A172 (cell line): ENCODE results near the gene POMGNT2. TPM values are rescaled to one million over a fixed set of nuclear protein-coding genes. Genes with fewer than 3 reads are reported as not detected.

ENCODE experiments used
- DNase-seq: peaks from one replicate; pipeline ENCODE4 v3.0.0-alpha.2; 2015; ENCODE audit warnings: low spot score
- total RNA-seq: library from RNA; depleted of rRNA; stranded (reverse); fragments of >200 nt; shearing (Covaris generic); gene quantifications from 2 replicates; pipeline ENCODE4 v1.2.3, GENCODE V29; 2014

Gene POMGNT2
- total RNA-seq, 1 experiment from 2014 or later = 20.2 TPM

GRCh38 chr3:43102773-43103480 is 3.0 kb downstream of the POMGNT2 start:
- no peak for DNase-seq

DNA sequence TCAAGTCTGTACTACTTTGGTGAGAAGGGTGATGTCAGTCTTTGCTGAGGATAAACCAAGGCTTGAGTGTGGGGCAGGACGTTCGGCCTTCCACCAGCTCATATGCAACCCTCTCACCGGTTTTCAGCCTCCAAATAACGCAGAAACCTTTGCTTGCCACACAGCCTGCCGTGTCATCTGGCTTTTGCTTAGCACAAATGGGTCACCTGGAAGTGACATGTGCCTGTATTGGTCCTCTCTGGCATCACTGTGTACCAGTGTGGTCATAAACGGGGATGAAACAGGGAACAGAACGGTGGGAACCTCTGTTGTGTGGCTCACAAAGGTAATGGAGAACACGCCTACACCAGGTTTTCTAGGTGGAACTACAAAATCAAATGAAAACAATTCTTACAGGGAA is 7.1 kb downstream of the POMGNT2 start:
- DNase-seq = no peak

DNA sequence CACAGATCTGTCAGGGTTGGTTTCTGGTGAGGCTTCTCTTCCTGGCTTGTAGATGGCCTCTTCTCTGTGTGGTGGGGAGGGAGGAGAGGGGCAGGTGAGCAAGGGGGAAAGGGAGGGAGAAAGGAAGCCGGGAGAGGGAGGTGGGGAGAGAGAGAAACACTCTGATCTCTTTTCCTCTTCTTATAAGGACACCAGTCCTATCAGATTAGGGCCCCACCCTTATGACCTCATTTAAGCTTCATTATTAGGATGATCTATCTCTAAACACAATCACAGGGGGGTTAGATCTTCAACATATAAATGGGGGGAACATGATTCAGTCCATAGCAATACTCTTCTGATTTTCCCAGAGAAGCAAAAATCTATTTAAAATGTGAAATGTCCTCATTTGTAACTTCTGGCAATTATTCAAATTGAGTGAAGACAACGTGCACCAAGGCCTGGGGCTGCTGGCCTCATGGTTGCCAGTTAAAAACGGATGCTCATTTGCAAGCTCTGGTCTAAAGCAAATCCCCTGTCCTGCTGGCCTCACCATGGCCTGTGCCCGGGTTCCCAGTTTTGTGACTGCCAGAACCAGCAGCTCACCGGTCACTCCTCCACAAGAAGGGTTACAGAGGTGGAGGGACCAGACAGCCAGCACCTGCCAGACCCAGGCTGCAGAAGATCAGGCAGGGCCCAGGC is 8.3 kb downstream of the POMGNT2 start:
- DNase-seq = no peak

DNA sequence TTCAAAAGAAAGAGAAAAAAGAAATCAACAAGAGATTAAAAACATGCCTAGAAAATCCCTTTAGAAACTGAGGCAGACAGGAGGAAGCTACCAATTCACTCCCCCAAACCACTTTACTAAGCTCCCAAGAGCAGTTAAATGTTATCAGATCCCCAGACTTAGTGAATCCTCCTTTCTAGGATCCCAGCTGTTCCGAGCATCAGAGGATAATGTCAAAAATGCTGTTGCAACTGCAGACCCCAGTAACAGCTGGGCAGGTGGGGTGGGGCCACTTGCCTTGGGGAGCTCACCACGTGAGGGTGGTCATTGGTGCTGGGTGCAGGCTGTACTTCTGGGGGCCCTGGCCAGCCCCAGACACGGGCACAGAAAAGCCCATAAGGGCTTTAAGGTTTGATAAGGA is 9.1 kb downstream of the POMGNT2 start:
- DNase-seq = no peak

GRCh38 chr3:43095370-43095769 is 10.5 kb downstream of the POMGNT2 start:
- DNase-seq = no peak

DNA sequence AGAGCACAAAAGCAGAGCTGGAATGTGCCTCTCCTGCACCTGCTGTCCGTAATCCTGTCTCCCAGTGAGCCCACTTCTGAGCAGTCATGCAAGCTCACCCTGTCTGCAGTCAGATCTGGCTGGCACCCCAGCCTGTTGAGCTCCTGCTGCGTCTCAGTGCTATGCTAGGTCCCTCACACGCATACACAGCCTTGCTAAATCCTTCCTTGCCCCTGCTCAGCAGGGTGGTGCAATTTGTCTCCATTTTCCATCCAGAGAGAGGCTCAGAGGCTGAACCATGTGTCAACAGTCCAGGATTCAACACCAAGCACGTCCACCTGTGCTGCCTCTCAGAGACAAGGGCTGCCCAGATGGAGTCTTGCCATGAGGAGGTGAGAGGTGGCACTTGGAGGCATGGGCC is 11.0 kb downstream of the POMGNT2 start:
- no peak for DNase-seq

GRCh38 chr3:43094381-43094780 is 11.5 kb downstream of the POMGNT2 start:
- no peak for DNase-seq

- DNase-seq = no peak
Observed at GRCh38 chr3:43093974-43094373, 11.9 kb downstream of the POMGNT2 start.

DNA sequence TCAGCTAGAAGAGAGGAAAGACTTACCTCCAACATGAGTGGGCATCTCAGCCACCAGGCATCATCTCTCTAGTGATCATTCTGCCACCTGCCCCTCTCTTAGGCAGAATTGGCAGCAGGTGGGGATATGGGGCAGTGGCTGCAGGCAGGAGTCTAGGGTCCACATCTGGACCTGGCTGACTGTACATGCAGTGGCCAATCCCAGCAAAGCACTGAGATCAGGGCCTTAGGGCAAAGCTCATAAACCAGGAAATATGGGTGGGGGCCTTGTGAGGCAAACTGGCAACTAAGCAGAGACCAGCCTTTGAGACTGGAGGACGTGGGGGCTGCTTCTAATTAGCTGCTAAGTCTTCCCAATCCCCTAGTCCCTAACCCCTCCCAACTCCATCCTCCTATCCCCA is 12.9 kb downstream of the POMGNT2 start:
- no peak for DNase-seq

- no peak for DNase-seq
Observed at GRCh38 chr3:43091481-43091880, 14.4 kb downstream of the POMGNT2 start.

DNA sequence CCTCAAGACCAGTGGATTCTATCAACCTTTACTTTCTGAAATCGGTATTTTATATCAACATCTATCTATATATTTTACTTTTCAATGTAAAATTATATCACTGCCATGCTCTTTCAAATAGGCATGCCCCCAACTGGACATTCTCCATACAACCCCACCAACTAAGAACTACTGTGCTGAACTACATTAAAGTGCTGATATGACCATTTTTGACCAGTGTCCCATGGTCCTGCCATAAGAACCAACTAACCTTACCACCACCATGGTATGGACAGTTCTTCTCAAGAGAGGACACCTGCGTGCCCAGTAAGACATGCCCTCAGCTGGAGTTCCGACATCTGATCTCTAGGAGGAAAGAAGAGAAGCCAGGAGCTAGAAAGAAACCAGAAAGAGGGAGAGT is 15.6 kb downstream of the POMGNT2 start:
- no peak for DNase-seq

DNA sequence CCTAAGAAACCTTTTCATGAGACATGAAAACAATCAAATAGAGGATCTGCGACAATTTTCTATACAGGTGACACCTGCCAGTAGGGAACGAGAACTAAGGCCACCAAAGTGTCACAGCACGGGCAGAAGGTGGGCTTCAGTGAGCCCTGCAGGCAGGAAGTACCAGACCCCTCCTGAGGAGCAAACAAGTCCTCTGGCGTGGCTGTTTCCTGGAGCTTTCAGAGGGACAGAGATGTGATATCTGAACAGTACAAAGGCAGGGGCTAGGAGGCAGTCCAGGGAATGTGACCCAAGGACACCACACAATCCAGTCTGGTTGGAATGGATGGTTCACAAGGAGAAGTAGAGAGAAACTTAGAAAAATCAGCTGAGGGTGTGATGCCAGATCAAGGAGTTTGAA is 16.8 kb downstream of the POMGNT2 start:
- no peak for DNase-seq

DNA sequence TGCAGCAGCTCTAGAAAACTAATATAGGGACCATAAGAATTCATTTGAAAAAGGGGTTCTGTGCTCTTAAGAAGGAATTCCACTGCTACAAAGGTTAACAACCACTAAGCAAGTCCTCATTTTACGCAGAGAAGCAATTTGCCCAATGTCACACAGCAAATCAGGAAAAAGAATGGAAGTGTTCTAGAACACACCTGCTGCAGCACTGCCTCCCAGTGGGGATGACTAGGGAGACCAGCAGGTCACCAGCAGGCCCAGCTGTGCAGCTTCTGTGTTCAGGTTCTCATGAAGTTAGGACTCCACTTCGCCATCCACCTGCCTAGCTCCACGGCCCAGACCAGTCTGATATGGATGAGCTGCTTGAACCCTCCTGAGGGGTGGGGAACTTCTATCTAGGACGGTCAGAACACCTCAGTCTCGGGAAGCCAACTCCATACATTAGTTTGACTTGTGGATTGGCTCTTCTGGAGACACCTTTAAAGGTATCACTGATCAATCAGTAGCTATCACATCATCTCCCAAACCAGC is 18.6 kb downstream of the POMGNT2 start:
- no peak for DNase-seq

DNA sequence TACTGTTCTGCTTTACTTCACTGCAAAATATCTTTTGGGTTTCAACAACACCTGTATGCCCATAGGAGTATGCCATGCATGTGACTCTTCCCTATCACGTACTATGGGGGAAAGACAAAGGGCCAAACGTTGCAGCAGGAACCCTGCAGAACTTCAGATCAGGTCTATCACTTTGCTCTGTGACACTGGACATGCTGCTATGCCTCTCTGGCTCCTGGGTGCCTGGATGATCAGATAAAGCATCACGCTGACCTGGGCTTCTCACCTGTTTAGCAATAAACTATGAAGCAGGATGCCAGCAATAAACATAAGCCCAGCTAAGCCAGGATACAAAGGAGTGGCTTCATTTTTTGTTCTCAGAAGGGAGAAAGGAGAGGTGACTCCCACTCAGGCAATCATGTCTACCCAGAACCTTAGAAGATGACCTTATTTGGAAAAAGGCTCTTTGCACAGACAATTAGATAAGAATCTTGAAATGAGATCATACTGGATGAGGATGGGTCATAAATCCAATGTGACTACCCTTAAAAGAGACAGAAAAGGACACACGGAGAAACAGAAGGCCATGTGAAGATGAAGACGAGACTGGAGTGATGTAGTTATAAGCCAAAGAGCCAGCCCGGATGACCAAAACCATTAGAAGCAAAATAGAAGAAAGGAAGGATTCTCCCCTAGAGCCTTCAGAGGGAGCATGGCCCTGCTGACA is 19.3 kb downstream of the POMGNT2 start:
- DNase-seq = peak; percentile 63

GRCh38 chr3:43082457-43082856 is 23.4 kb downstream of the POMGNT2 start:
- DNase-seq = no peak

GRCh38 chr3:43081796-43082195 is 24.1 kb downstream of the POMGNT2 start:
- no peak for DNase-seq

- DNase-seq = no peak
Observed at GRCh38 chr3:43080726-43081568, 24.9 kb downstream of the POMGNT2 start.

GRCh38 chr3:43079536-43080332 is 26.1 kb downstream of the POMGNT2 start:
- no peak for DNase-seq

GRCh38 chr3:43077707-43078106 is 28.2 kb downstream of the POMGNT2 start:
- no peak for DNase-seq

DNA sequence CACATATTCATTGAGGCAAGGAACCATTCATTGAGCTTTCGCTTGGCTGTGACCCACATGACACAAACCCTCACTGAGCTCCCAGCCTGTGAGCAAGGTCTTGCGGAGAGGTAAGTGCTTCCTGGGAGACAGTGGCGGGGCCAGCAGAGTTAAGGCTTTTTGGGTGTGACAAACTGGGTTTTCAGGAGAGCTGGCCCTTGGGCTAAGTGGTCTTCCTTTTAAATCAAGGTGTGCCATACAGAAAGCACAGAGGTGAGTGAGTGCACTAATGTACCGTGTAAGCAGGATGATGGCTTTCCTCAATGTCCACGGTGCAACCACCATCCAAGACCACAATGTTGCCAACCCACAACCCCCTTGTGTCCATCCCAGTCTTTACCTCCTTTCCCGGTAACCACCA is 28.6 kb downstream of the POMGNT2 start:
- DNase-seq = no peak

- no peak for DNase-seq
Observed at GRCh38 chr3:43076857-43077256, 29.0 kb downstream of the POMGNT2 start.
